ENCODE data around the gene MECR.

DNA sequence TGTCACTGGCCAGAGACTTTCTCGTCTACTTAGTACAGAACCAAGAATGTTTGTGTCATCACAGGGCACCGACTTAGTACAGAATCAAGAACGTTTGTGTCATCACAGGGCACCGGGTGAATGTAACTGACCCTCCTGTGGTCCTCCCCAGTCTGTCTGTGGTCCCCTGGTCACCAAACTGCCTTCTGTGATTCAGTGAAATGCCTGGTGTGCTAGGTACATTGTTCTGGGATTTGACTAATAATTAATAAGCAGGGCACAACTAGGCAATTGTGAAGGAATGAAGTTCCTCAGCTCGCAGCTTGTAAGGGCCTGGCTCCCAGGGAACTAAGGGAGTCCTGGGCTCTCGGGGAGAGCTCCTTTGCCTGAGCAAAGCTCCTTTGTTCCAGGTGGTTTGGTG, 7.2 kb downstream of the MECR start:
- TF ChIP-seq POLR2AphosphoS5 (IDR thresholded peaks at IDR 0.05; ENCODE audit: borderline replicate concordance, low read depth, low read length) (no peak), EZH2 (IDR thresholded peaks at IDR 0.05) (no peak), FOXP2 (optimal IDR thresholded peaks at IDR 0.05; ENCODE audit: control extremely low read depth, extremely low read length, insufficient read depth) (no peak)

All from SK-N-MC (cell line).